Fibroblast of skin of abdomen (primary cell): ENCODE results near the gene FECH.
"Not testable (repeated sequence)": the region's sequence is repeated elsewhere in the genome, so short reads cannot be mapped to it uniquely, and the experiment has no call there.

Source experiments
- DNase-seq: peaks from one replicate; pipeline ENCODE4 v3.0.0-alpha.2; 2013

FECH gene

GRCh38 chr18:57529151-57529550 lies 57.4 kb downstream of the FECH start:
- no peak for DNase-seq

- DNase-seq = no peak
These were observed 58.8 kb downstream of the FECH start for GRCh38 chr18:57527556-57528229.

GRCh38 chr18:57523171-57523956 lies 63.1 kb downstream of the FECH start:
- no peak for DNase-seq

- not testable (repeated sequence) for DNase-seq
These were observed 64.2 kb downstream of the FECH start for GRCh38 chr18:57522348-57522747.

GRCh38 chr18:57519668-57520424 lies 66.7 kb downstream of the FECH start:
- no peak for DNase-seq

GRCh38 chr18:57518533-57518932 lies 68.0 kb downstream of the FECH start:
- no peak for DNase-seq

- DNase-seq = no peak
These were observed 70.4 kb downstream of the FECH start for GRCh38 chr18:57516056-57516455.

GRCh38 chr18:57505231-57505630 lies 81.3 kb downstream of the FECH start:
- DNase-seq = no peak

- DNase-seq = no peak
These were observed 83.9 kb downstream of the FECH start for GRCh38 chr18:57502624-57503023.

GRCh38 chr18:57498682-57499256 lies 87.7 kb downstream of the FECH start:
- DNase-seq = no peak
